Keratinocyte (primary cell): ENCODE measurements around the gene MGAT3.

ENCODE experiments used
- EZH2 ChIP-seq: IDR thresholded peaks from one replicate; pipeline ENCODE4 v1.6.1; 2012; ENCODE audit warnings: inconsistent platforms, mild to moderate bottlenecking, low read length, moderate library complexity
- TF ChIP-seq, protein P1 (sequence below), 3 experiments: IDR thresholded peaks in 1 of 3; conservative IDR thresholded peaks in 1 of 3; optimal IDR thresholded peaks in 1 of 3; 2 replicates in 2 of 3; 3 replicates in 1 of 3; pipeline versions ENCODE3 to v1.5.1; 2011; ENCODE audit warnings: low read length in 3 of 3, mild to moderate bottlenecking in 3 of 3, moderate library complexity in 2 of 3, control low read depth in 1 of 3, inconsistent platforms in 1 of 3; ENCODE audit not compliant: insufficient read depth in 2 of 3; ENCODE audit errors: extremely low read depth in 1 of 3

DNA sequence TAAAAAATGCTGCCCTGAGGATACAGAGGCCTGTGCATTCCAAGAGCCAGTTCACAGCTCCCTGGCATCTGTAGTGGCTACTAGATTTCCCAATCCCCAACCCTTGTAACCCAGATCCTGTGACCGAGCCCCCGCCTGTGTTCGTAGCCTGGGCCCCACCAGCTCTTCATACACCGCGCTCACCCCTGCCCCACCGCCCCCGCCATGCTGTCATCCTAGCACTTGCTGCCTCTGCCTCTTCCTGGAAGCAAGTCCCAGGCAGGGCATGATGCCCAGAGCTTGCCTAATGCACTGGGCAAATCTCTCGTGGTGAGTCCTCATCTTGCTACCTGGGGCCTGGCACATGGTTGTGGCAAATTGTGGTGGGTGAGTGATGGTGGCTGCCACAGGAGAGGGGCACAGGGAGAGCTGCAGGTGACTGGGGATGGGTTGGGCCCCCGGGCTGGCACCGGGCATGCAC is 7.1 kb downstream of the MGAT3 start:
- TF ChIP-seq, protein P1, sequence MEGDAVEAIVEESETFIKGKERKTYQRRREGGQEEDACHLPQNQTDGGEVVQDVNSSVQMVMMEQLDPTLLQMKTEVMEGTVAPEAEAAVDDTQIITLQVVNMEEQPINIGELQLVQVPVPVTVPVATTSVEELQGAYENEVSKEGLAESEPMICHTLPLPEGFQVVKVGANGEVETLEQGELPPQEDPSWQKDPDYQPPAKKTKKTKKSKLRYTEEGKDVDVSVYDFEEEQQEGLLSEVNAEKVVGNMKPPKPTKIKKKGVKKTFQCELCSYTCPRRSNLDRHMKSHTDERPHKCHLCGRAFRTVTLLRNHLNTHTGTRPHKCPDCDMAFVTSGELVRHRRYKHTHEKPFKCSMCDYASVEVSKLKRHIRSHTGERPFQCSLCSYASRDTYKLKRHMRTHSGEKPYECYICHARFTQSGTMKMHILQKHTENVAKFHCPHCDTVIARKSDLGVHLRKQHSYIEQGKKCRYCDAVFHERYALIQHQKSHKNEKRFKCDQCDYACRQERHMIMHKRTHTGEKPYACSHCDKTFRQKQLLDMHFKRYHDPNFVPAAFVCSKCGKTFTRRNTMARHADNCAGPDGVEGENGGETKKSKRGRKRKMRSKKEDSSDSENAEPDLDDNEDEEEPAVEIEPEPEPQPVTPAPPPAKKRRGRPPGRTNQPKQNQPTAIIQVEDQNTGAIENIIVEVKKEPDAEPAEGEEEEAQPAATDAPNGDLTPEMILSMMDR (optimal IDR thresholded peaks at IDR 0.05 in 1 of 3, IDR thresholded peaks at IDR 0.05 in 1 of 3, conservative IDR thresholded peaks at IDR 0.05 in 1 of 3; ENCODE audit: extremely low read depth in 1 of 3, insufficient read depth in 2 of 3, low read length in 3 of 3), result no peak
- TF ChIP-seq EZH2, result no peak
